Breast epithelium (tissue), 4 donors: ENCODE data around the gene METTL1. TPM values are rescaled to one million over a fixed set of nuclear protein-coding genes. Genes with fewer than 3 reads are reported as not detected.
"Not testable (repeated sequence)": the region's sequence is repeated elsewhere in the genome, so short reads cannot be mapped to it uniquely, and the experiment has no call there.

Source experiments
- DNase-seq, 2 donors: peaks; one replicate each; pipeline ENCODE4 v3.0.0-alpha.2; 2019; ENCODE audit warnings: low spot score in 2 of 2
- H3K27ac ChIP-seq, 2 donors: fragments of 200-600 bp; sonication (generic) in 1 of 2; one replicate each; pipeline ENCODE4 v1.5.1; 2016 to 2019; ENCODE audit warnings: mild to moderate bottlenecking in 1 of 2
- H3K27me3 ChIP-seq, 2 donors: fragments of 200-600 bp; sonication (generic) in 1 of 2; one replicate each; pipeline versions ENCODE4 v1.5.1 to v1.6.0; 2017 to 2019; ENCODE audit warnings: control low read depth in 1 of 2, mild to moderate bottlenecking in 1 of 2
- H3K36me3 ChIP-seq: fragments of 200-600 bp; one replicate; pipeline ENCODE4 v1.5.1; 2019
- H3K4me1 ChIP-seq, 2 donors: fragments of 200-600 bp; sonication (generic); one replicate each; pipeline ENCODE4 v1.5.1; 2016 to 2019; ENCODE audit warnings: control low read depth in 1 of 2
- H3K4me3 ChIP-seq, 3 donors: fragments of 200-600 bp; sonication (generic); 1 replicate in 2 of 3; 2 replicates in 1 of 3; pipeline ENCODE4 v1.5.1; 2016 to 2019; ENCODE audit warnings: mild to moderate bottlenecking in 3 of 3, moderate library complexity in 2 of 3
- H3K9me3 ChIP-seq, 2 donors: fragments of 200-600 bp; sonication (generic) in 1 of 2; one replicate each; pipeline ENCODE4 v1.5.1; 2016 to 2019; ENCODE audit warnings: control low read depth in 1 of 2
- POLR2A ChIP-seq: fragments of 450-650 bp; IDR thresholded peaks from one replicate; pipeline ENCODE4 v1.6.1; 2016; ENCODE audit warnings: antibody characterized with exemption, mild to moderate bottlenecking, moderate library complexity
- POLR2AphosphoS5 ChIP-seq, 3 donors: sonication (generic); formaldehyde crosslinking; IDR thresholded peaks; one replicate each; pipeline ENCODE4 v1.6.1; 2017; ENCODE audit warnings: antibody characterized with exemption in 3 of 3
- intact Hi-C: fragments of 100-400 bp; cut with DNase I; formaldehyde crosslinking; loops from one replicate; pipeline ENCODE4 v1.15.1; 2023; ENCODE audit warnings: low total_unique reads
- total RNA-seq, 3 donors: library from RNA; depleted of rRNA; stranded (reverse); fragments of >200 nt; gene quantifications; one replicate each; pipeline ENCODE4 v1.1.0, GENCODE V29; 2016
- TF ChIP-seq, protein P1 (sequence below), 3 donors: fragments of 450-650 bp; IDR thresholded peaks; one replicate each; pipeline ENCODE4 v1.5.1; 2016 to 2017; ENCODE audit warnings: antibody characterized with exemption in 3 of 3, mild to moderate bottlenecking in 3 of 3, moderate library complexity in 3 of 3

METTL1 gene
- 10 to 100 TPM in 1 of 3 donors, 1 to 10 TPM in 2; 4.8 to 12.6 (median 8.2) TPM for total RNA-seq

DNA sequence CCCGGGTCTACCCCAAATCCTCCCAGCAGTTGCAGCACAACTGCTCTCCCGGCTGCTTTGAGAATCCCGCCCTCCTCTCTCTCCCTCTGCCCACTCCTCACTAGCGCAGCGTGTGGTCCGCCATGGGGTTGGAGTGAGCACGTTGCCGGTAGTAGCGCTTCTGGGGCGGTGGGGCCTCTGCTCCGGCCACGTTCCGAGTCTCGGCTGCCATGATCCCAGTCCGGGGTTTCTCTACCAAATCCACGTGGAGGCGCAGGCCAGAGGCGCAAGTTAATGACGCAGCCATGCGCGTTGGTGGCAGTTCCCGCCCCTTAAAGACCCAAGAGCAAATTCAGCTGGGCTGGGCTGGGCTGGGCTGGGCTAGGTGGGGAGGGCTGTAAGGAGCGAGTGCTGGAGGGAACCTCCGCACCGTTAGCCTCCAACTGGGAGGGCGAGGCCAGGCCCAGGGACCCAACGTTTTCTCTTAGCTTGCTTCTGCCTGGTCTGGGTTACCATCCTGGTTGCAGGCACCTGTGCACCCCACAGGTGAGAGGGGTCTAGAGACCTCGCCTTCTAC lies at the start of gene METTL1:
METTL1 (minus strand) TSS at position 233 of the 556 bp plus-strand sequence; CDS start at position 211, 22 bp downstream.
- TF ChIP-seq POLR2A (no peak), POLR2AphosphoS5 (IDR thresholded peaks at IDR 0.05) (peak; percentile 77 to 91 (median 88))
- TF ChIP-seq, protein P1, sequence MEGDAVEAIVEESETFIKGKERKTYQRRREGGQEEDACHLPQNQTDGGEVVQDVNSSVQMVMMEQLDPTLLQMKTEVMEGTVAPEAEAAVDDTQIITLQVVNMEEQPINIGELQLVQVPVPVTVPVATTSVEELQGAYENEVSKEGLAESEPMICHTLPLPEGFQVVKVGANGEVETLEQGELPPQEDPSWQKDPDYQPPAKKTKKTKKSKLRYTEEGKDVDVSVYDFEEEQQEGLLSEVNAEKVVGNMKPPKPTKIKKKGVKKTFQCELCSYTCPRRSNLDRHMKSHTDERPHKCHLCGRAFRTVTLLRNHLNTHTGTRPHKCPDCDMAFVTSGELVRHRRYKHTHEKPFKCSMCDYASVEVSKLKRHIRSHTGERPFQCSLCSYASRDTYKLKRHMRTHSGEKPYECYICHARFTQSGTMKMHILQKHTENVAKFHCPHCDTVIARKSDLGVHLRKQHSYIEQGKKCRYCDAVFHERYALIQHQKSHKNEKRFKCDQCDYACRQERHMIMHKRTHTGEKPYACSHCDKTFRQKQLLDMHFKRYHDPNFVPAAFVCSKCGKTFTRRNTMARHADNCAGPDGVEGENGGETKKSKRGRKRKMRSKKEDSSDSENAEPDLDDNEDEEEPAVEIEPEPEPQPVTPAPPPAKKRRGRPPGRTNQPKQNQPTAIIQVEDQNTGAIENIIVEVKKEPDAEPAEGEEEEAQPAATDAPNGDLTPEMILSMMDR (IDR thresholded peaks at IDR 0.05): peak in 1 of 3 donors; percentile 13
- Histone ChIP-seq H3K9me3 (no peaks in the 10 kb centered on the region), H3K27me3 (no peaks in the 10 kb centered on the region), H3K36me3 (no peaks in the 10 kb centered on the region), H3K4me3 (peak within 1 kb of the TSS; percentile 71 to 88 (median 85)), H3K4me1 (peaks cover 0 to 4% of the 10 kb centered on the region in 2 donors), H3K27ac (peak within 1 kb of the TSS; percentile 94 to 96)
- intact Hi-C loops: no loop called here
- DNase-seq: peak; percentile 93 to 94

- Histone ChIP-seq H3K36me3 (peaks cover 16% of the 10 kb centered on the region), H3K27ac (peak overlapping the region; percentile 5 to 40)
- not testable (repeated sequence) for H3K4me3 ChIP-seq, H3K9me3 ChIP-seq, H3K27me3 ChIP-seq, DNase-seq, H3K4me1 ChIP-seq
- intact Hi-C loops: loop anchor here (5.0 kb wide), 1 partner anchor 39 kb away; the partner anchor contains the start of gene TSFM
Observed at GRCh38 chr12:57821015-57821414, 49.1 kb upstream of the METTL1 start.

GRCh38 chr12:57820119-57820518 lies 48.2 kb upstream of the METTL1 start:
- H3K36me3 ChIP-seq: peaks cover 10% of the 10 kb centered on the region
- not testable (repeated sequence) for H3K4me1 ChIP-seq, DNase-seq, H3K4me3 ChIP-seq, H3K9me3 ChIP-seq, H3K27me3 ChIP-seq
- intact Hi-C loops: loop anchor here (5.0 kb wide), 1 partner anchor 38 kb away; the partner anchor contains the start of gene TSFM
- H3K27ac ChIP-seq: peak overlapping the region in 1 of 2 donors; percentile 5

- H3K4me1 ChIP-seq, intact Hi-C loops, DNase-seq, H3K27me3 ChIP-seq, H3K4me3 ChIP-seq, H3K9me3 ChIP-seq, H3K36me3 ChIP-seq: not testable (repeated sequence)
- peak overlapping the region in 1 of 2 donors; percentile 77 for H3K27ac ChIP-seq
Observed at GRCh38 chr12:57817990-57818331, 46.1 kb upstream of the METTL1 start.

DNA sequence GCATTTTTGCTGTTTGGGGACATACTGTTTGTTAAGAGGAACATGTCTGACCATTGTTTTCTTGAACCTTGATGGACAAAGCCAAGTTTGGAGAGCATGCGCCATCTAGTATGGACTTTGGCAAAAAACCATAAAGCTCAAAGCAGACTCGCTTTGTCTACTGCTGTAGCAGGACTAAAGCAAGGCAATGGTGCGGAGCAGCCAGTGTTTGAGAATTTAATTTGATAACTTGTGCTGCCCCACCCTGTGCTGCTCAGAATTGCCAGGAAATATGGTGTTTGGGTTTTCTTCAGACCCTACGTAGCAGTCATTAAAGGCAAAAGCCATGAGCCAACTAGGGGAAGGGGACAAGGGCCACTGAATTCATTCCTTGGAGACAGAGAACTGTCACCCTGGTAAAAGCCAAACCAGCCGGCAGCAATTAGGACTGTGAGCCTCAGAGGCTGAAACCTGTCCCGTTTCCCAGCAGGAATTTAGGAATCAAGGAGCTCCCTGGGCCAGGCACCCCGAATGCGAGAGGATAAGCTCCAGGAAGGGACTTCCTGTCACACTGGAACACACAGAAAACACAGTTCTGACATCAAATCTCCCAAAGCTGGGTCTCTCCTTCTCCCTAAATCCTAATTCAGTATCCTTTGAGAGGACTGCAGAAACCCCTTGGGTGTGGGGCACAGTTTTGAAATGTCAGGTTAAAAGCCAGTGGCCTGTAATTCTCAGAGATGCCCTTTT lies 45.5 kb upstream of the METTL1 start:
- H3K27me3 ChIP-seq: no peaks in the 10 kb centered on the region
- peaks cover 0 to 5% of the 10 kb centered on the region in 2 donors for H3K4me1 ChIP-seq
- TF ChIP-seq POLR2A (no peak), POLR2AphosphoS5 (IDR thresholded peaks at IDR 0.05) (no peak)
- TF ChIP-seq, protein P1 (IDR thresholded peaks at IDR 0.05): no peak
- DNase-seq: no peak
- peak overlapping the region in 1 of 2 donors; percentile 77 for H3K27ac ChIP-seq
- no peaks in the 10 kb centered on the region for H3K36me3 ChIP-seq
- H3K4me3 ChIP-seq: no peak overlapping the region
- no peaks in the 10 kb centered on the region for H3K9me3 ChIP-seq
- intact Hi-C loops: no loop called here

DNA sequence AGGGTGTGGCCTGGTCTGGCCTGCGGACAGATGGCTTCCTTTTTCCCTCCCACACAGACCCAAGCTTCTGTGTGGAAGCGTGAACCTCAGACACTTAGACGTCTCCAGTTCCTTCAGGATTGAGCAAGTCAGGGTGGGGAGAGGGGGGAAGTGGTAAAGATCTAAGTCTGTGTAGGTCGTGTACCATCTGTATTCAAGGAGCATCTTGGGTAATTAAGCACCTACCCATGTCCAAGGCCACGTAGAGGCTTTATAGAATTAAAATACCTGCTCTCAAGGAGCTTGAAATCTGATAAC lies 44.9 kb upstream of the METTL1 start:
- Histone ChIP-seq H3K9me3 (no peaks in the 10 kb centered on the region), H3K4me3 (no peak overlapping the region), H3K4me1 (peaks cover 0 to 5% of the 10 kb centered on the region in 2 donors), H3K27me3 (no peaks in the 10 kb centered on the region), H3K36me3 (no peaks in the 10 kb centered on the region), H3K27ac (peak overlapping the region in 1 of 2 donors; percentile 77)
- TF ChIP-seq POLR2AphosphoS5 (IDR thresholded peaks at IDR 0.05) (no peak), POLR2A (no peak)
- TF ChIP-seq, protein P1 (IDR thresholded peaks at IDR 0.05): no peak
- no peak for DNase-seq
- intact Hi-C loops: no loop called here
